Mesothelial cell of epicardium (in vitro differentiated cells): Measurements from ENCODE around the gene DAPL1. TPM values are rescaled to one million over a fixed set of nuclear protein-coding genes. Genes with fewer than 3 reads are reported as not detected.

Experiments
- DNase-seq, 2 experiments: peaks; one replicate each; pipeline ENCODE4 v3.0.0; 2021; ENCODE audit warnings: low spot score in 2 of 2; ENCODE audit not compliant: unreplicated experiment in 2 of 2
- H3K27ac Mint-ChIP-seq: 2 replicates; pipeline ENCODE4 v1.8.0; 2021; ENCODE audit warnings: mixed read lengths
- H3K27me3 Mint-ChIP-seq: 2 replicates; pipeline ENCODE4 v1.8.0; 2021; ENCODE audit warnings: low read depth, mixed read lengths
- H3K36me3 Mint-ChIP-seq: 2 replicates; pipeline ENCODE4 v1.8.0; 2021; ENCODE audit warnings: mixed read lengths
- H3K4me1 Mint-ChIP-seq: 2 replicates; pipeline ENCODE4 v1.8.0; 2021; ENCODE audit warnings: mixed read lengths
- H3K4me3 Mint-ChIP-seq: 2 replicates; pipeline ENCODE4 v1.8.0; 2021; ENCODE audit warnings: mild to moderate bottlenecking, moderate library complexity, mixed read lengths
- H3K9me3 Mint-ChIP-seq: 2 replicates; pipeline ENCODE4 v1.8.0; 2021; ENCODE audit warnings: mixed read lengths
- total RNA-seq: library from RNA; stranded (reverse); gene quantifications from 3 replicates; pipeline ENCODE4 v1.2.1, GENCODE V29; 2021
- TF ChIP-seq, protein P1 (sequence below): fragments of 200-600 bp; sonication (generic); IDR thresholded peaks from one replicate; pipeline ENCODE4 v1.5.0; 2021; ENCODE audit warnings: antibody characterized with exemption; ENCODE audit not compliant: unreplicated experiment

DAPL1 gene
- total RNA-seq, 1 donor from 2014 or later: not detected

DNA sequence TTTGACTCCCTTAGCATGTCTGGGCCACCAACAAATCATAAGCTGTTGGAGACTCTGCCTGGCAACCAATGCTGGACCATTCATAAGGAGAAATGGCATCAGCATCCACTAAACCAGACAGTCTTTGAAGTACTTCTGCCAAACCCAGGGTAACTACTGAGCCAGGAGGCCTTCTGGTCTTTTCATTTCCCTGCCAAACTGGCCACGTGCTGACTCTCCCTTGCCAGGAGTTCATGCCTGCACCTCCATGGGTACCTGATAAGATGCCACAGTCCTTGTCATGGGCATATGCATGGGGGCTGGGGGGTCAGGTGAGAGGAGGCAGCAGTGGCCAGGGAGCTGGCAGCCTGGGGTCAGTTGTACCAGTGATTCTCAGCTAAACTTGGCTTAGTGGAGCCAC, 34.2 kb upstream of the DAPL1 start:
- TF ChIP-seq, protein P1, sequence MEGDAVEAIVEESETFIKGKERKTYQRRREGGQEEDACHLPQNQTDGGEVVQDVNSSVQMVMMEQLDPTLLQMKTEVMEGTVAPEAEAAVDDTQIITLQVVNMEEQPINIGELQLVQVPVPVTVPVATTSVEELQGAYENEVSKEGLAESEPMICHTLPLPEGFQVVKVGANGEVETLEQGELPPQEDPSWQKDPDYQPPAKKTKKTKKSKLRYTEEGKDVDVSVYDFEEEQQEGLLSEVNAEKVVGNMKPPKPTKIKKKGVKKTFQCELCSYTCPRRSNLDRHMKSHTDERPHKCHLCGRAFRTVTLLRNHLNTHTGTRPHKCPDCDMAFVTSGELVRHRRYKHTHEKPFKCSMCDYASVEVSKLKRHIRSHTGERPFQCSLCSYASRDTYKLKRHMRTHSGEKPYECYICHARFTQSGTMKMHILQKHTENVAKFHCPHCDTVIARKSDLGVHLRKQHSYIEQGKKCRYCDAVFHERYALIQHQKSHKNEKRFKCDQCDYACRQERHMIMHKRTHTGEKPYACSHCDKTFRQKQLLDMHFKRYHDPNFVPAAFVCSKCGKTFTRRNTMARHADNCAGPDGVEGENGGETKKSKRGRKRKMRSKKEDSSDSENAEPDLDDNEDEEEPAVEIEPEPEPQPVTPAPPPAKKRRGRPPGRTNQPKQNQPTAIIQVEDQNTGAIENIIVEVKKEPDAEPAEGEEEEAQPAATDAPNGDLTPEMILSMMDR: no peak
- H3K4me1 Mint-ChIP-seq: peaks cover 5% of the 10 kb centered on the region
- no peak overlapping the region for H3K27ac Mint-ChIP-seq
- H3K9me3 Mint-ChIP-seq: peaks cover 6% of the 10 kb centered on the region
- H3K27me3 Mint-ChIP-seq: no peaks in the 10 kb centered on the region
- H3K36me3 Mint-ChIP-seq: no peaks in the 10 kb centered on the region
- H3K4me3 Mint-ChIP-seq: no peak overlapping the region
- DNase-seq: no peak

DNA sequence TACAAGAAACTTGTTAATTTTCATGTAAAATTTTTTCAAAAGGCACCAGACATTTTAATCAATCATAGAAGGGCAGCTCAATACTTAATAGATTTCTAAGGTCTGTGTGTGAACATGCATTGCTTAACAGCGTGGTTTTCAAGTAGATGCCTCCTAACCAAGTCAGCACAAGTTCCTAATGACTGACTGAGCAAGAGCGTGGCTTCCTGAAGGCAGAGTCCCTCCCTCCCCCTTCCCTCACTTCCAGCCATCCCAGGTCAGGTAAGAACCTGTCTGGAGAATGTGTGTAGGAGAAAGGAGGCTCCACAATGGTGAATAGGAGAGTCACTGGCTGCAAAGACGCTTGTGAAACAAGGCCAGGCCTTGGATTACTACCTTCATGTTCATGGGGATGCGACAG, 33.5 kb upstream of the DAPL1 start:
- Mint-ChIP-seq H3K27ac (no peak overlapping the region), H3K36me3 (no peaks in the 10 kb centered on the region), H3K4me3 (no peak overlapping the region), H3K27me3 (no peaks in the 10 kb centered on the region), H3K4me1 (peaks cover 5% of the 10 kb centered on the region), H3K9me3 (peaks cover 6% of the 10 kb centered on the region)
- TF ChIP-seq, protein P1: no peak
- DNase-seq: no peak

DNA sequence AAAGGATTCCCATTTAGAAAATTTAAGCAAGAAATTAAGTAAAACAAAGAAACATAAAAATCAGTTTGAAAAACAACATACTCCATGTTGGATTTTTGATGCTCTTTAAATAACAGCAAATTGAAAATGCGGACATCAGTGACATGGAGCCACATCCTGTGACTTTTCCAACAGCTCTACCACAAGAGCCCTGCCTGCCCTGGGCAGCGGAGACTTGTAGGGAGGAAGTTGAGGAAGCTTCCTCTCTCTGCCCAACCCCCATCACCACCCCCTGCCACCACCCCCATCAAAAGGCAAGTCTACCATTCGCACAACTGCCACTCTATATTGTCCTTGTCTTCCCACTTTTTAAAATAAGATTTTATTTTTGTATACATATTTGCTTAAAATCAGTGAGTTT, 32.8 kb upstream of the DAPL1 start:
- DNase-seq: no peak
- no peak overlapping the region for H3K27ac Mint-ChIP-seq
- H3K4me1 Mint-ChIP-seq: peaks cover 5% of the 10 kb centered on the region
- TF ChIP-seq, protein P1: no peak
- peaks cover 9% of the 10 kb centered on the region for H3K9me3 Mint-ChIP-seq
- H3K36me3 Mint-ChIP-seq: no peaks in the 10 kb centered on the region
- no peak overlapping the region for H3K4me3 Mint-ChIP-seq
- no peaks in the 10 kb centered on the region for H3K27me3 Mint-ChIP-seq

DNA sequence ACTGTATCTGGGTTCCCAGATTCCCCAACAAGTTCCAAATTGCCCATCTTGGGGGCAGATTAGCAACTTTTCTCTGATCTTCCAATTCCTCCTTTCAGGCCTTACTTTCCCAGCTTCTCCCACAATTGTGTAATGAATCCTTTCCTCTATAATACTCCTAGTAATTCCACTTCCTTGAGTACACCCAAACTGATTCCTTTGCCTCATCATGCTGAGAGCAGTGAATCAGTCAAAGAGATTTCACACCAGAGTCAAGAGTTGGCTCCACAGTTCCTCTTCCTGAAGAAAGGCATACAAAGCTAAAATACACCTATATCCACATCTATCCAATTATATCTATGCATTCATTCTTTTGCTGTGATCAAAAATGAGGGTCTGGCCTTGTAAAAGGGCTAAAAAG, 28.6 kb upstream of the DAPL1 start:
- Mint-ChIP-seq H3K36me3 (no peaks in the 10 kb centered on the region), H3K27me3 (no peaks in the 10 kb centered on the region), H3K27ac (no peak overlapping the region), H3K4me1 (peaks cover 9% of the 10 kb centered on the region), H3K9me3 (peaks cover 7% of the 10 kb centered on the region), H3K4me3 (no peak overlapping the region)
- no peak for DNase-seq
- TF ChIP-seq, protein P1: no peak

DNA sequence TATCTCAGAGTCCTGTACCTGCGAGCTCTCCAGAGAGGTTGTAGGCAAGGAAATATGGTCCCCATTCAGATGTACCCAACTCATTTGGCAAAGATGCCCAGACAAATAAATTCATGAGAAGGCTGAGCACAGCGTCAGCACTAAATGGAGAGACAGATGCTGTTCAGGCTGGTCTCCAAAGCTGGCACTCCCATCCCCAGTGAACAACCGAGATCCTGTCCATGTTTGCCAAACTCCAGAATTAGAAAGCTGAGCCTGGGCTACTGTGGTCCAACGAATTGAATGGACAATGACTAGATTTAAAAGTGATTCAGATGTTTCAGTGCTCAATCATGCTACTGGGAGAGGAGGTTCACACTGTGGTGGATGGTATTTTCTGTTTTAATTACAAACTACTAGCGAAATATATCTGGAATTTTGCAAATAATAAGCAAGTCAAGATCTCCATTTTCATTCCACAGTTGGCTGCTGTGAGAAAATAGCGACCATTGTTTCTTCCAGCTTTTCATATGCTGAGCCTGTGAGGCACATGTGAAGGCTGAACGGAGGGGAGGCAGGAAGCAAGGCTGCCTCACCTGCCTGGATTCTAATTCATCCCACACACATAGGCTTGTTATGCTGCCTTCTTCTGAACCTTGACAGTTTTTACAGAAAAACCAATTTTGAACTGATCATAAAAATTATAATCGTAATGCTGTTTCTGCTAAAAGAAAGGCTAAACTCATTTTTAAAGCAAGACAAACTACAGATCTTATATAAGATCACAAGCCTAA, 22.6 kb upstream of the DAPL1 start:
- Mint-ChIP-seq H3K27me3 (no peaks in the 10 kb centered on the region), H3K27ac (no peak overlapping the region), H3K4me3 (no peak overlapping the region), H3K4me1 (peaks cover 8% of the 10 kb centered on the region), H3K36me3 (no peaks in the 10 kb centered on the region), H3K9me3 (peaks cover 1% of the 10 kb centered on the region)
- DNase-seq: no peak
- TF ChIP-seq, protein P1: no peak
